Activated CD4-positive, alpha-beta T cell treated with anti-CD3 and anti-CD28 coated beads for 36 hours (primary cell): ENCODE measurements around the gene STK11. TPM values are rescaled to one million over a fixed set of nuclear protein-coding genes. Genes with fewer than 3 reads are reported as not detected.
A peak's percentile ranks its signal among the peaks of the same experiment; 100 is the strongest.

ENCODE experiments used
- ATAC-seq: fragments of 200-7000 bp; cut with Tn5 transposase; one replicate; pipeline ENCODE4 v1.10.0; 2021; ENCODE audit warnings: mild to moderate bottlenecking, moderate library complexity
- CTCF ChIA-PET: fragments of 350-600 bp; sonication (Branson Sonifier 250); formaldehyde crosslinking; loops from one replicate; lab custom pipeline; 2021; ENCODE audit warnings: antibody characterized with exemption; lab: Charles Lee
- POLR2A ChIA-PET: fragments of 350-600 bp; sonication (Branson Sonifier 250); formaldehyde crosslinking; loops from one replicate; lab custom pipeline; 2021; ENCODE audit warnings: antibody characterized with exemption, inconsistent platforms; lab: Charles Lee
- DNase-seq: peaks from one replicate; pipeline ENCODE4 v3.0.0-alpha.2; 2020
- H3K27ac Mint-ChIP-seq: one replicate; pipeline ENCODE4 v1.8.0; 2021; ENCODE audit warnings: mixed read lengths
- H3K27me3 Mint-ChIP-seq: one replicate; pipeline ENCODE4 v1.8.0; 2021; ENCODE audit warnings: mixed read lengths
- H3K36me3 Mint-ChIP-seq: one replicate; pipeline ENCODE4 v1.8.0; 2021; ENCODE audit warnings: low read depth, mixed read lengths
- H3K4me1 Mint-ChIP-seq: one replicate; pipeline ENCODE4 v1.8.0; 2021; ENCODE audit warnings: mixed read lengths
- H3K4me3 Mint-ChIP-seq: one replicate; pipeline ENCODE4 v1.8.0; 2021; ENCODE audit warnings: mild to moderate bottlenecking, moderate library complexity, mixed read lengths
- H3K9me3 Mint-ChIP-seq: one replicate; pipeline ENCODE4 v1.8.0; 2021; ENCODE audit warnings: low read depth, mixed read lengths
- intact Hi-C, 2 experiments: fragments of 100-400 bp; cut with DNase I in 1 of 2; cut with micrococcal nuclease in 1 of 2; formaldehyde crosslinking; loops; one replicate each; pipeline versions ENCODE4 v1.14.2 to v1.15.1; 2022 to 2024; cut with DNase I, micrococcal nuclease
- total RNA-seq, 2 experiments: library from RNA; stranded (reverse); gene quantifications; one replicate each; pipeline ENCODE4 v1.2.3, GENCODE V29; 2021

Gene STK11
- total RNA-seq, 2 experiments from 2014 or later, result 49.2 to 61.5 TPM

- peaks cover 11% of the 10 kb centered on the region for H3K36me3 Mint-ChIP-seq
- DNase-seq, result no peak
- peak overlapping the region; percentile 89 for H3K4me3 Mint-ChIP-seq
- no peaks in the 10 kb centered on the region for H3K9me3 Mint-ChIP-seq
- intact Hi-C loops, result loop anchor here (5.0 kb wide), 2 partner anchors 39 to 509 kb away; partner anchors contain the start of gene RNF126 (in 1 of the 2)
- H3K4me1 Mint-ChIP-seq, result peaks cover 36% of the 10 kb centered on the region
- POLR2A ChIA-PET, result no interaction called here
- H3K27me3 Mint-ChIP-seq, result no peaks in the 10 kb centered on the region
- ATAC-seq, result no peak
- H3K27ac Mint-ChIP-seq, result peak overlapping the region; percentile 6
- CTCF ChIA-PET, result no interaction called here
Measured at GRCh38 chr19:1170938-1171754, 34.4 kb upstream of the STK11 start.

GRCh38 chr19:1171755-1172352, 33.7 kb upstream of the STK11 start:
- Mint-ChIP-seq H3K27me3 (no peaks in the 10 kb centered on the region), H3K9me3 (no peaks in the 10 kb centered on the region), H3K4me1 (peaks cover 36% of the 10 kb centered on the region), H3K36me3 (peaks cover 8% of the 10 kb centered on the region), H3K4me3 (peak overlapping the region; percentile 89), H3K27ac (no peak overlapping the region)
- intact Hi-C loops, result loop anchor here (5.0 kb wide), 2 partner anchors 40 to 510 kb away; partner anchors contain the start of gene RNF126 (in 1 of the 2)
- ATAC-seq (no peak), DNase-seq (no peak)
- ChIA-PET CTCF (no interaction called here), POLR2A (no interaction called here)

GRCh38 chr19:1172353-1173158, 33.0 kb upstream of the STK11 start:
- intact Hi-C loops, result loop anchor here (5.0 kb wide), 2 partner anchors 40 to 510 kb away; partner anchors contain the start of gene RNF126 (in 1 of the 2)

GRCh38 chr19:1173159-1173844, 32.3 kb upstream of the STK11 start:
- ChIA-PET POLR2A (no interaction called here), CTCF (no interaction called here)
- Mint-ChIP-seq H3K9me3 (no peaks in the 10 kb centered on the region), H3K27ac (peak overlapping the region; percentile 92), H3K36me3 (peaks cover 8% of the 10 kb centered on the region), H3K4me1 (peaks cover 36% of the 10 kb centered on the region), H3K27me3 (no peaks in the 10 kb centered on the region), H3K4me3 (peak overlapping the region; percentile 89)
- DNase-seq (peak; percentile 41), ATAC-seq (peak; percentile 24)
- intact Hi-C loops, result loop anchor here (5.0 kb wide), 2 partner anchors 41 to 511 kb away; partner anchors contain the start of gene RNF126 (in 1 of the 2)

More at GRCh38 chr19:1172353-1173158, 33.0 kb upstream of the STK11 start:
- Mint-ChIP-seq H3K36me3 (peaks cover 8% of the 10 kb centered on the region), H3K27ac (peak overlapping the region; percentile 42), H3K4me3 (peak overlapping the region; percentile 89), H3K27me3 (no peaks in the 10 kb centered on the region), H3K9me3 (no peaks in the 10 kb centered on the region), H3K4me1 (peaks cover 36% of the 10 kb centered on the region)
- DNase-seq, result no peak
- ChIA-PET CTCF (no interaction called here), POLR2A (no interaction called here)
- no peak for ATAC-seq

- ATAC-seq (peak; percentile 93), DNase-seq (peak; percentile 96)
- peak within 1 kb of the TSS; percentile 92 for H3K27ac Mint-ChIP-seq
- ChIA-PET CTCF (interaction anchor here (0.8 to 0.9 kb wide), 2 partner anchors 71 to 210 kb away, joined by 3 read pairs; no protein-coding TSS in a partner anchor), POLR2A (no interaction called here)
- no peaks in the 10 kb centered on the region for H3K9me3 Mint-ChIP-seq
- H3K27me3 Mint-ChIP-seq, result no peaks in the 10 kb centered on the region
- peaks cover 8% of the 10 kb centered on the region for H3K36me3 Mint-ChIP-seq
- H3K4me1 Mint-ChIP-seq, result peaks cover 34% of the 10 kb centered on the region
- intact Hi-C loops, result loop anchor here (1.0 to 5.0 kb wide), 6 partner anchors 31 to 512 kb away; partner anchors contain the start of genes ATP5F1D (in 1 of the 2), RNF126 (in 1 of the 2), RNU6-2 (in 1 of the 2) and STK11 (in 1 of the 2)
- H3K4me3 Mint-ChIP-seq, result peak within 1 kb of the TSS; percentile 89
Measured at GRCh38 chr19:1173845-1174809, 31.5 kb upstream of the STK11 start, which contains the start of gene SBNO2. SBNO2 (minus strand) TSS chr19:1174268; CDS start chr19:1154276, 19,992 bp downstream.

- Mint-ChIP-seq H3K27me3 (peaks cover 6% of the 10 kb centered on the region), H3K4me1 (peaks cover 21% of the 10 kb centered on the region), H3K4me3 (no peak overlapping the region), H3K9me3 (no peaks in the 10 kb centered on the region), H3K36me3 (no peaks in the 10 kb centered on the region), H3K27ac (no peak overlapping the region)
- ATAC-seq (no peak), DNase-seq (no peak)
- intact Hi-C loops, result no loop called here
- CTCF ChIA-PET, result interaction anchor here (0.6 to 0.8 kb wide), 2 partner anchors 13 to 37 kb away, joined by 3 read pairs; no protein-coding TSS in a partner anchor
- POLR2A ChIA-PET, result no interaction called here
Measured at GRCh38 chr19:1177322-1178114, 28.1 kb upstream of the STK11 start.

GRCh38 chr19:1181606-1182005, 24.0 kb upstream of the STK11 start:
- ATAC-seq (no peak), DNase-seq (no peak)
- CTCF ChIA-PET, result no interaction called here
- no peaks in the 10 kb centered on the region for H3K9me3 Mint-ChIP-seq
- peak overlapping the region; percentile 47 for H3K27ac Mint-ChIP-seq
- POLR2A ChIA-PET, result no interaction called here
- H3K27me3 Mint-ChIP-seq, result peaks cover 6% of the 10 kb centered on the region
- H3K36me3 Mint-ChIP-seq, result no peaks in the 10 kb centered on the region
- H3K4me3 Mint-ChIP-seq, result no peak overlapping the region
- H3K4me1 Mint-ChIP-seq, result peaks cover 9% of the 10 kb centered on the region
- intact Hi-C loops, result no loop called here

GRCh38 chr19:1182068-1182467, 23.5 kb upstream of the STK11 start:
- H3K4me3 Mint-ChIP-seq, result no peak overlapping the region
- ChIA-PET CTCF (no interaction called here), POLR2A (no interaction called here)
- peaks cover 6% of the 10 kb centered on the region for H3K27me3 Mint-ChIP-seq
- ATAC-seq (no peak), DNase-seq (no peak)
- intact Hi-C loops, result no loop called here
- no peaks in the 10 kb centered on the region for H3K9me3 Mint-ChIP-seq
- H3K4me1 Mint-ChIP-seq, result peaks cover 9% of the 10 kb centered on the region
- no peaks in the 10 kb centered on the region for H3K36me3 Mint-ChIP-seq
- no peak overlapping the region for H3K27ac Mint-ChIP-seq

- DNase-seq (no peak), ATAC-seq (no peak)
- H3K27me3 Mint-ChIP-seq, result peaks cover 6% of the 10 kb centered on the region
- H3K36me3 Mint-ChIP-seq, result no peaks in the 10 kb centered on the region
- H3K4me3 Mint-ChIP-seq, result no peak overlapping the region
- H3K27ac Mint-ChIP-seq, result no peak overlapping the region
- intact Hi-C loops, result no loop called here
- ChIA-PET CTCF (no interaction called here), POLR2A (no interaction called here)
- H3K9me3 Mint-ChIP-seq, result no peaks in the 10 kb centered on the region
- peaks cover 9% of the 10 kb centered on the region for H3K4me1 Mint-ChIP-seq
Measured at GRCh38 chr19:1182727-1183126, 22.9 kb upstream of the STK11 start.
